Common myeloid progenitor, CD34-positive (primary cell): Measurements from ENCODE around the gene KDELR3.
"Not testable (repeated sequence)": the region's sequence is repeated elsewhere in the genome, so short reads cannot be mapped to it uniquely, and the experiment has no call there.

ENCODE experiments used
- CTCF ChIA-PET: fragments of 350-600 bp; sonication (Branson Sonifier 250); formaldehyde crosslinking; loops from one replicate; lab custom pipeline; 2021; ENCODE audit warnings: antibody characterized with exemption; lab: Charles Lee
- POLR2A ChIA-PET: fragments of 350-600 bp; sonication (Branson Sonifier 250); formaldehyde crosslinking; loops from one replicate; lab custom pipeline; 2021; ENCODE audit warnings: antibody characterized with exemption; lab: Charles Lee
- DNase-seq, 3 donors: peaks; one replicate each; pipeline versions ENCODE4 v3.0.0 to v3.0.0-alpha.2; 2013
- H3K27ac ChIP-seq, 2 experiments: 1 replicate in 1 of 2; 2 replicates in 1 of 2; pipeline ENCODE4 v1.7.0; 2013; ENCODE audit warnings: inconsistent platforms in 2 of 2, low read length in 2 of 2, mild to moderate bottlenecking in 2 of 2, low read depth in 1 of 2, moderate library complexity in 1 of 2; ENCODE audit not compliant: severe bottlenecking in 2 of 2, insufficient read depth in 1 of 2, poor library complexity in 1 of 2
- H3K27me3 ChIP-seq, 5 experiments: replicated peaks in 2 of 5; 1 replicate in 3 of 5; 2 replicates in 2 of 5; pipeline versions ENCODE4 v1.6.1 to v1.7.0; 2013; ENCODE audit warnings: low read length in 4 of 5, mild to moderate bottlenecking in 2 of 5, moderate library complexity in 2 of 5, inconsistent platforms in 1 of 5; ENCODE audit not compliant: insufficient read depth in 5 of 5, control insufficient read depth in 4 of 5
- H3K36me3 ChIP-seq, 4 experiments: 1 replicate in 2 of 4; 2 replicates in 2 of 4; pipeline versions ENCODE4 v1.6.1 to v1.7.0; 2013; ENCODE audit warnings: low read length in 3 of 4, control low read depth in 1 of 4, mild to moderate bottlenecking in 1 of 4; ENCODE audit not compliant: control insufficient read depth in 4 of 4, insufficient read depth in 4 of 4
- H3K4me1 ChIP-seq, 4 experiments: 1 replicate in 3 of 4; 2 replicates in 1 of 4; pipeline versions ENCODE4 v1.6.1 to v1.7.1; 2013; ENCODE audit warnings: low read length in 3 of 4, mild to moderate bottlenecking in 3 of 4, control low read depth in 1 of 4, inconsistent platforms in 1 of 4, moderate library complexity in 1 of 4; ENCODE audit not compliant: control insufficient read depth in 4 of 4, insufficient read depth in 4 of 4; ENCODE audit errors: control extremely low read depth in 1 of 4
- H3K4me3 ChIP-seq, 7 experiments: 1 replicate in 4 of 7; 2 replicates in 3 of 7; pipeline versions ENCODE4 v1.5.1 to v1.7.0; 2013; ENCODE audit warnings: mild to moderate bottlenecking in 7 of 7, low read length in 6 of 7, moderate library complexity in 6 of 7, inconsistent platforms in 2 of 7, low read depth in 2 of 7, control low read depth in 1 of 7; ENCODE audit not compliant: insufficient read depth in 4 of 7, control insufficient read depth in 1 of 7; ENCODE audit errors: extremely low read depth in 1 of 7
- H3K9me3 ChIP-seq, 5 experiments: 1 replicate in 4 of 5; 2 replicates in 1 of 5; pipeline versions ENCODE4 v1.6.1 to v1.7.1; 2013; ENCODE audit warnings: low read length in 4 of 5, mild to moderate bottlenecking in 2 of 5, inconsistent platforms in 1 of 5, low read depth in 1 of 5, moderate library complexity in 1 of 5; ENCODE audit not compliant: control insufficient read depth in 4 of 5, insufficient read depth in 2 of 5; ENCODE audit errors: control extremely low read depth in 1 of 5
- WGBS: methylation state at CpG from one replicate; pipeline ENCODE4 v1.1.5; 2013; ENCODE audit not compliant: insufficient coverage; 5-methylcytosine and 5-hydroxymethylcytosine counted together

Gene KDELR3

DNA sequence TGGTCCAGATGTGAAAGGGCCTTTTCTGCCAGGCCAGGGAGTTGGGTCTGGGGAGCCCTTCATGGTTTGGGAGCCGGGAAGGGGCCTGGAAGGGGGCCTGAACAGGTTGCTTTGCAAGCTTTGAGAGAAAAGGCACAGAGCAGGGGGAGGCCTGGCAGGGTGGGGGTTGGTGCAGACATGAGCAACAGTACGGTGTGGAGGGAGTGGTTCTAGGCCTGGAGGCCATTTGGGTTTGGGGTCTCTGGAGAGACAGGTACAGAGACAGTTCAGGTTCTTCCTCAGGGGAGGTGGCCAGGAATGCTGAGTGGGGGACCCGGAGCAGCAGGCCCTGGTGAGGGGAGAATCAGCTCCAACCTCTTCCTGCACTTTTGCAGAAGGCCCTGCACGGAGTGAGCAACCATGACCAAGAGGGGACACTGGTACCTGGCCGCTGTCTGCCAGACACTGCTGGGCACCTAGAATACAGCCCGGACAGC is 1.4 kb downstream of the KDELR3 start:
- H3K27me3 ChIP-seq: peaks cover 0 to 29% (median 17%) of the 10 kb centered on the region in 5 experiments
- no peaks in the 10 kb centered on the region for H3K9me3 ChIP-seq
- no peak for DNase-seq
- ChIA-PET POLR2A (interaction anchor here (0.8 kb wide), 1 partner anchor 9 kb away, joined by 3 read pairs; no protein-coding TSS in a partner anchor), CTCF (interaction anchor here (0.7 to 1.5 kb wide), 2 partner anchors 17 to 18 kb away, joined by 3 to 4 read pairs; no protein-coding TSS in a partner anchor)
- 94% methylated on average over 5 of the region's 6 CpGs for WGBS
- peaks cover 0 to 13% (median 11%) of the 10 kb centered on the region in 4 experiments for H3K4me1 ChIP-seq
- no peak overlapping the region for H3K27ac ChIP-seq
- H3K4me3 ChIP-seq: no peak overlapping the region
- no peaks in the 10 kb centered on the region for H3K36me3 ChIP-seq

DNA sequence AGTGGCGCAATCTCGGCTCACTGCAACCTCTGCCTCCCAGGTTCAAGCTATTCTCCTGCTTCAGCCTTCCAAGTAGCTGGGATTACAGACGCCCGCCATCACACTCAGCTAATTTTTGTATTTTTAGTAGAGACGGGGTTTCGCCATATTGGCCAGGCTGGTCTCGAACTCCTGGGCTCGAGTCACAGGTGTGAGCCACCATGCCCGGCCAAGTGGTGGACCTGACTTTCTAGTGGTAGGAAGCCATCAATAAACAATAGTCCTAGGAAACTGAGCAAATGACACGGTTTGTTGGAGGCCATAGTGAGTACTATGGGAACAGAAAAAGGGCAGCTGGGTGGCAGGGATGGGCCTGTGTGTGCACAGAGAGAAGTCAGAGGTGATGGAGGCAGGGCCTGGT is 2.3 kb downstream of the KDELR3 start:
- CTCF ChIA-PET: not testable (repeated sequence)

DNA sequence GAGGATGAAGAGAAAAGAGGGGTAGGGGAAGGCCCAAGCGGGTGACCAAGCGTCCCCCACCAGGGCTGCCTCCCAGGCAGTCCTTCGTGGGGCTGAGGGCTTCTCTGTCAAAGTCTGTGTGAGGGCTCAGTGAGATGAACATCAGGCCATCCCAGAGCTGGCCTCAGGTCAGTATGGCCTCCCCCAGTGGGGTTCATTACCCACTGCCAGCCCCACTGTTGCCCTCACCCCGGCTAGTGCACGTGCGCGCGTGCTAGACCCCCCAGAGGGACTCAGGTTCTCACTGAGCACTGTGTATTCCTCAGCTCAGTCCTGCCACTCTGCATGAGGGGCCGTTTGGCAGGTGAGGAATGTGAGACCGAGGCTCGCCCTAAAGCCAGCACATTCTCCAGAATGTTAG is 3.3 kb downstream of the KDELR3 start:
- ChIA-PET CTCF (no interaction called here), POLR2A (no interaction called here)
- Histone ChIP-seq H3K9me3 (no peaks in the 10 kb centered on the region), H3K4me3 (no peak overlapping the region), H3K4me1 (peaks cover 0 to 13% (median 11%) of the 10 kb centered on the region in 4 experiments), H3K27me3 (peaks cover 0 to 21% (median 11%) of the 10 kb centered on the region in 5 experiments), H3K27ac (no peak overlapping the region), H3K36me3 (no peaks in the 10 kb centered on the region)
- 96% methylated on average over 11 of the region's 11 CpGs for WGBS
- DNase-seq: no peak

More for the DNA sequence above, 2.3 kb downstream of the KDELR3 start:
- not testable (repeated sequence) for H3K9me3 ChIP-seq, H3K36me3 ChIP-seq, H3K4me3 ChIP-seq, H3K27ac ChIP-seq, DNase-seq
- Histone ChIP-seq H3K27me3 (peaks cover 0 to 29% (median 17%) of the 10 kb centered on the region in 5 experiments), H3K4me1 (peaks cover 0 to 13% (median 11%) of the 10 kb centered on the region in 4 experiments)
- POLR2A ChIA-PET: interaction anchor here (0.8 kb wide), 1 partner anchor 9 kb away, joined by 3 read pairs; no protein-coding TSS in a partner anchor
- 99% methylated on average over 10 of the region's 10 CpGs for WGBS

DNA sequence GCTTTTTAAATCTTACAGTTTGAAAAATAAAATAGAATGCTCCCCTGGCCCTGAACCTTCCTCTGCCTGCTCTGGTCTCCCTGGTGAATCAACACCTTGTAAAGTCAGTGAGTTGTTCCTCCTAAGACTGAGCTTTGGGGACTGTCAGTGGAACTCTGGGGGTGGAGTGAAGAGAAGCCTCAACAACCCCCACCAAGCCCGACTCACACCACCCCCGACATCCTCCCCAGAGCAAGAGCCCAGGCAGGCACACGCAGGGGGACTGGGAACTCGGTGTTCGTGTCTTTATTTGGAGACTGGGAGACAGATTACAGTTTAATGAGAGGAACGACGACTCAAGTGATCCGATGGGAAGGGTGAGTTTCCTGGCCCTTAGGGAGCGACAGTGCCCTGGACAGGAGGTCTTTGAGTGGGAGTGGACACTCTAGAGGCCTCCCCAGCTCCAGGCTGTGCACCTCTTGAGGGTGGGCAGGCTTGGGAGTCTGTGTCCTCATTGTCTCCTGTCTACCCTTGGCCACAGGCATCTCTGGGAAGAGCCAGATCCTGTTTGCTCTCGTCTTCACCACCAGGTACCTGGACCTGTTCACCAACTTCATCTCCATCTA is 6.2 kb downstream of the KDELR3 start:
- POLR2A ChIA-PET: no interaction called here
- H3K4me3 ChIP-seq: no peak overlapping the region
- DNase-seq: no peak
- no peaks in the 10 kb centered on the region for H3K36me3 ChIP-seq
- 96% methylated on average over 9 of the region's 10 CpGs for WGBS
- H3K9me3 ChIP-seq: no peaks in the 10 kb centered on the region
- CTCF ChIA-PET: interaction anchor here (1.1 kb wide), 1 partner anchor 10 kb away, joined by 3 read pairs; no protein-coding TSS in a partner anchor
- no peaks in the 10 kb centered on the region for H3K4me1 ChIP-seq
- peaks cover 0 to 4% (median 0%) of the 10 kb centered on the region in 5 experiments for H3K27me3 ChIP-seq
- H3K27ac ChIP-seq: no peak overlapping the region

DNA sequence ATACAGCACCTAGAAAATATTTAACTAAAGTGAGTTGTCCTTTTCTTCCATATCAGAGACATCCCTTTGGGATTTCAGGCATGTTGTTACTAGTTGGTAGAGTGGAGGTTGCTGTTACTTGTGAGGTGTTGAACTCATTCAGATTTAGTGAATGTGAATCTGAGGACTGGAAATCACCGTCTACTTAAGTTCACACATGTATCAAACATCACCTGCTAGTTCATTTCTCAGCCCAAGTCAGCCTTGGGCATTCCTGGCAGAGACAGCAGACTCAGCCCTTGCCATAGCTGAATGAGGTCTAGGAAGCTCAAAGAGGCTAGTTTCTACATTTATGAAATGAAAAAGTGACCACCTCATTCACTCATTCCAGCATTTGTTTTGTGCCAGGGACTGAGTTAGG is 9.7 kb downstream of the KDELR3 start:
- Histone ChIP-seq H3K4me3 (no peak overlapping the region), H3K27me3 (no peaks in the 10 kb centered on the region), H3K36me3 (peaks cover 12 to 26% (median 16%) of the 10 kb centered on the region in 4 experiments), H3K4me1 (no peaks in the 10 kb centered on the region), H3K27ac (no peak overlapping the region), H3K9me3 (no peaks in the 10 kb centered on the region)
- CTCF ChIA-PET: no interaction called here
- WGBS: no CpG with 5 or more reads among the region's 1 CpG
- POLR2A ChIA-PET: no interaction called here
- no peak for DNase-seq

DNA sequence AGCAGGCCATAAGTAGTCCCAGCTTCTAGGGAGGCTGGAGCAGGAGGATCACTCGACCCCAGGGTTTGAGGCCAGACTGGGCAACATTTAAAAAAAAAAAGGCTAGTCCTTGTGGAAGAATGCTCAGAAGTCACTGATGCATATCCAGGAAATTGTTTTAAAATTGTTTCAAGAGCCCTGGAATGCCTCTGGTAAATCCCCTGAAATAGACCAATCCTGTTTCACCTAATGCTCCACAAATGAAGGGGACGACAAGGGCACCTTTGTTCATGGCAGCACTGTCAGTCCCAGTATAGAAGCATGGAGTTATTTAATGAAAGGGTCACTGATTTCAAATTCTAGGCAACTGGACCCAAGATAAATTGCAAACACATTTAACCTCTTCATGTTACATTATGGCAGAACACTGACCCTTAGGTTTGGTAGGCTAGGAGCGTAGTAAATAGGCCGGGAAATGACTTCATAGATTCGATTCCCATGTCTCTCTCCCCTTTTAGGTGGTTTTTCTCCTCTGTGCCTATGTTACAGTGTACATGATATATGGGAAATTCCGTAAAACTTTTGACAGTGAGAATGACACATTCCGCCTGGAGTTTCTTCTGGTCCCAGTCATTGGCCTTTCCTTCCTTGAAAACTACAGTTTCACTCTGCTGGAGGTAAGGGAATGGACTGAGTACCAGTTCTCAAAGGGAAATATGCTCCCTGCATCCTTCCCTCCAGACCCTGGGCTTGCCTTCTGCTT is 11.4 kb downstream of the KDELR3 start:
- 95% methylated on average over 3 of the region's 7 CpGs for WGBS
- no peaks in the 10 kb centered on the region for H3K27me3 ChIP-seq
- H3K27ac ChIP-seq: no peak overlapping the region
- no peak for DNase-seq
- peaks cover 15 to 43% (median 31%) of the 10 kb centered on the region in 4 experiments for H3K36me3 ChIP-seq
- POLR2A ChIA-PET: no interaction called here
- CTCF ChIA-PET: interaction anchor here (0.5 to 1.5 kb wide), 3 partner anchors 12 to 49 kb away, joined by 3 to 5 read pairs (median 3); no protein-coding TSS in a partner anchor
- H3K9me3 ChIP-seq: no peaks in the 10 kb centered on the region
- no peaks in the 10 kb centered on the region for H3K4me1 ChIP-seq
- no peak overlapping the region for H3K4me3 ChIP-seq
